K562 (cell line): Measurements from ENCODE around the gene BROX. TPM values are rescaled to one million over a fixed set of nuclear protein-coding genes. Genes with fewer than 3 reads are reported as not detected.

Experiments
- BRD9 ChIP-seq: fragments of 450-650 bp; IDR thresholded peaks from 2 replicates; pipeline ENCODE4 v1.6.1; 2018; ENCODE audit warnings: low read depth; ENCODE audit not compliant: partially characterized antibody
- CREM ChIP-seq: IDR thresholded peaks from 2 replicates; pipeline ENCODE4 v1.6.1; 2014; ENCODE audit warnings: antibody characterized with exemption, low read depth
- LCOR ChIP-seq: sonication (generic); formaldehyde crosslinking; IDR thresholded peaks from 2 replicates; pipeline ENCODE4 v1.8.0; 2022; ENCODE audit warnings: mild to moderate bottlenecking, missing genetic modification reagents
- LEF1 ChIP-seq: fragments of 450-650 bp; IDR thresholded peaks from 2 replicates; pipeline ENCODE4 v1.6.1; 2016; ENCODE audit warnings: mild to moderate bottlenecking
- PML ChIP-seq: IDR thresholded peaks from 2 replicates; pipeline ENCODE4 v1.6.1; 2012; ENCODE audit warnings: low read length, inconsistent platforms
- RNF2 ChIP-seq: sonication (generic); IDR thresholded peaks from 2 replicates; pipeline ENCODE4 v1.6.1; 2016
- TAF9B ChIP-seq: fragments of 450-650 bp; IDR thresholded peaks from 2 replicates; pipeline ENCODE4 v1.6.1; 2018; ENCODE audit warnings: mild to moderate bottlenecking; ENCODE audit not compliant: partially characterized antibody
- ZMIZ1 ChIP-seq, 2 experiments: fragments of 150-350 bp in 1 of 2; IDR thresholded peaks; 2 replicates each; pipeline ENCODE4 v1.6.1; 2012 to 2016; ENCODE audit warnings: low read depth in 2 of 2, low read length in 2 of 2, mild to moderate bottlenecking in 1 of 2, moderate library complexity in 1 of 2
- ZNF165 ChIP-seq: fragments of 250-450 bp; sonication (Bioruptor Pico); IDR thresholded peaks from 2 replicates; pipeline ENCODE4 v1.4.0; 2020; ENCODE audit warnings: borderline replicate concordance
- ZNF431 ChIP-seq: sonication (generic); formaldehyde crosslinking; IDR thresholded peaks from 2 replicates; pipeline ENCODE4 v1.8.0; 2022; ENCODE audit warnings: mild to moderate bottlenecking, missing genetic modification reagents
- ZNF512 ChIP-seq: IDR thresholded peaks from 2 replicates; pipeline ENCODE4 v1.6.1; 2016; ENCODE audit warnings: missing genetic modification characterization, missing compliant biosample characterization
- polyA plus RNA-seq, 8 experiments: library from polyadenylated mRNA; depleted of rRNA in 4 of 8; stranded (reverse) in 5 of 8; unstranded in 3 of 8; fragments of >200 nt; fragmentation: Nextera tagmentation in 2 of 8; fragmentation: Illumina TruSeq in 1 of 8; extraction: Ambion mirVana in 2 of 8; extraction: Trizol in 1 of 8; gene quantifications; 2 replicates each; pipeline versions ENCODE4 v1.2.1 to v1.2.3, GENCODE V29; 2011 to 2014; ENCODE audit warnings: inconsistent platforms in 1 of 8, missing spikeins in 1 of 8
- total RNA-seq, 7 experiments: library from RNA; depleted of rRNA in 6 of 7; stranded (reverse); fragments of >200 nt in 6 of 7; fragmentation: Illumina TruSeq in 2 of 7; extraction: Trizol in 2 of 7; gene quantifications; 2 replicates each; pipeline versions ENCODE4 v1.2.1 to v1.2.3, GENCODE V29; 2011 to 2021; ENCODE audit warnings: low replicate concordance in 1 of 7
- TF ChIP-seq, protein P1 (sequence below): fragments of 250-450 bp; sonication (Bioruptor Pico); IDR thresholded peaks from 2 replicates; pipeline ENCODE4 v1.4.0; 2020; ENCODE audit warnings: mild to moderate bottlenecking, moderate library complexity
- TF ChIP-seq, protein P2 (sequence below): sonication (generic); formaldehyde crosslinking; IDR thresholded peaks from 2 replicates; pipeline ENCODE4 v1.8.1; 2023; ENCODE audit warnings: missing genetic modification reagents, mild to moderate bottlenecking, borderline replicate concordance
- TF ChIP-seq, protein P3 (sequence below): sonication (generic); formaldehyde crosslinking; IDR thresholded peaks from 2 replicates; pipeline ENCODE4 v1.8.0; 2022; ENCODE audit warnings: missing genetic modification reagents, mild to moderate bottlenecking, borderline replicate concordance

Gene BROX
- total and polyA plus RNA-seq, 9 of the 15 experiments (the other 6 are each of a cell fraction or from before 2014, with no cell fraction given): 9.4 to 153 (median 45.1) TPM

DNA sequence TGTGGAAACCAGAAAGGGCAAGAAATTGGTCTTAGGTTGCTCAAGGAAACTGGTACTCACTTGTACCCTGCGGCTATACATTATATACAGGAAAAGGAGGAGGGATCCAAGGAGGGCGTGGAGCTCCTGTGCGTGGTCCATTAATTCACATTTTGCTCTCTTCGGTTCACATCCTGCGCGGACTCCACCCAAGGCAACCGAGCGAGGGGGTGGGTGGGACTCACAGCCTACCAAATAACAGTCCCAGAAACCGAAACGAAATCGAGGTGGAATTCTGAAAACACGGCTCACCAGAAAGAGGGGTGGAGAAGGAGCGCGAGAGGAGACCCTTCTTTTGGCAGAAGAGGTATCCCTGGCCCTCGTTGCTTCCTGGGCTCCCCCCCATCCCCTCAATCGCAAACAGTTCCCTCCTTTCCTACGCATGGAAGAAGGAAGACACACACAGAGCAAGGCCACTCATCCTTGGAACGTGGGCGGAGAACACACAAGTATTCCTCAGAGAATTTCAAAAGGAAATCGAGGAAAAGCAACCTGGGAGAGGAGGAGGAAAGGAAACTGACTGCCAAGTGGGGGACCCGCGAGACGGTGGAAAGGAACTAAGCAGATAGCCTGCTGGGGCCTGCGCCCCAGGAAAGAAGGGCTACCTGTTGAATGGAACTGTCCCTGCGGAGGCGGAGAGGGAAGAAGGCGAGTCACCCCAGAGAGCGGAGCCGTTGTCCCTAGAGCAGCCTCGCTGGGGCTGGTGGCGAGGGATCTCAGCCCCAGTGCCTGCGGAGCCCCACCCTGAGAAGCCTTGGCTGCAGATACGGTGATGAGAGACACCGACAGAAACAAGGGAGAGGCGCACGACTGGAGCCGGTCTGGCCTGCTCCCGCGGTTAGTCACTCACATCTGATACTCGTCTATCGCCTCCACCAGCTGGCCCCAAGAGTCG is 778 bp upstream of the BROX start (continued):
- TF ChIP-seq, protein P1, sequence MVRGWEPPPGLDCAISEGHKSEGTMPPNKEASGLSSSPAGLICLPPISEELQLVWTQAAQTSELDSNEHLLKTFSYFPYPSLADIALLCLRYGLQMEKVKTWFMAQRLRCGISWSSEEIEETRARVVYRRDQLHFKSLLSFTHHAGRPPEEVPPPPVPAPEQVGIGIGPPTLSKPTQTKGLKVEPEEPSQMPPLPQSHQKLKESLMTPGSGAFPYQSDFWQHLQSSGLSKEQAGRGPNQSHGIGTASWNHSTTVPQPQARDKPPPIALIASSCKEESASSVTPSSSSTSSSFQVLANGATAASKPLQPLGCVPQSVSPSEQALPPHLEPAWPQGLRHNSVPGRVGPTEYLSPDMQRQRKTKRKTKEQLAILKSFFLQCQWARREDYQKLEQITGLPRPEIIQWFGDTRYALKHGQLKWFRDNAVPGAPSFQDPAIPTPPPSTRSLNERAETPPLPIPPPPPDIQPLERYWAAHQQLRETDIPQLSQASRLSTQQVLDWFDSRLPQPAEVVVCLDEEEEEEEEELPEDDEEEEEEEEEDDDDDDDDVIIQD (CRISPR knock-in tag): no peak
- TF ChIP-seq ZNF431 (CRISPR knock-in tag): 0 out of 2 replicates have a peak, but pooled peaks have one; percentile 31
- TF ChIP-seq LCOR: peak; percentile 73
- TF ChIP-seq, protein P2, sequence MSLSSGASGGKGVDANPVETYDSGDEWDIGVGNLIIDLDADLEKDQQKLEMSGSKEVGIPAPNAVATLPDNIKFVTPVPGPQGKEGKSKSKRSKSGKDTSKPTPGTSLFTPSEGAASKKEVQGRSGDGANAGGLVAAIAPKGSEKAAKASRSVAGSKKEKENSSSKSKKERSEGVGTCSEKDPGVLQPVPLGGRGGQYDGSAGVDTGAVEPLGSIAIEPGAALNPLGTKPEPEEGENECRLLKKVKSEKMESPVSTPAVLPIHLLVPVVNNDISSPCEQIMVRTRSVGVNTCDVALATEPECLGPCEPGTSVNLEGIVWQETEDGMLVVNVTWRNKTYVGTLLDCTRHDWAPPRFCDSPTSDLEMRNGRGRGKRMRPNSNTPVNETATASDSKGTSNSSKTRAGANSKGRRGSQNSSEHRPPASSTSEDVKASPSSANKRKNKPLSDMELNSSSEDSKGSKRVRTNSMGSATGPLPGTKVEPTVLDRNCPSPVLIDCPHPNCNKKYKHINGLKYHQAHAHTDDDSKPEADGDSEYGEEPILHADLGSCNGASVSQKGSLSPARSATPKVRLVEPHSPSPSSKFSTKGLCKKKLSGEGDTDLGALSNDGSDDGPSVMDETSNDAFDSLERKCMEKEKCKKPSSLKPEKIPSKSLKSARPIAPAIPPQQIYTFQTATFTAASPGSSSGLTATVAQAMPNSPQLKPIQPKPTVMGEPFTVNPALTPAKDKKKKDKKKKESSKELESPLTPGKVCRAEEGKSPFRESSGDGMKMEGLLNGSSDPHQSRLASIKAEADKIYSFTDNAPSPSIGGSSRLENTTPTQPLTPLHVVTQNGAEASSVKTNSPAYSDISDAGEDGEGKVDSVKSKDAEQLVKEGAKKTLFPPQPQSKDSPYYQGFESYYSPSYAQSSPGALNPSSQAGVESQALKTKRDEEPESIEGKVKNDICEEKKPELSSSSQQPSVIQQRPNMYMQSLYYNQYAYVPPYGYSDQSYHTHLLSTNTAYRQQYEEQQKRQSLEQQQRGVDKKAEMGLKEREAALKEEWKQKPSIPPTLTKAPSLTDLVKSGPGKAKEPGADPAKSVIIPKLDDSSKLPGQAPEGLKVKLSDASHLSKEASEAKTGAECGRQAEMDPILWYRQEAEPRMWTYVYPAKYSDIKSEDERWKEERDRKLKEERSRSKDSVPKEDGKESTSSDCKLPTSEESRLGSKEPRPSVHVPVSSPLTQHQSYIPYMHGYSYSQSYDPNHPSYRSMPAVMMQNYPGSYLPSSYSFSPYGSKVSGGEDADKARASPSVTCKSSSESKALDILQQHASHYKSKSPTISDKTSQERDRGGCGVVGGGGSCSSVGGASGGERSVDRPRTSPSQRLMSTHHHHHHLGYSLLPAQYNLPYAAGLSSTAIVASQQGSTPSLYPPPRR (CRISPR knock-in tag): peak; percentile 38; the same call in 1 of the 2 replicates
- peak; percentile 75 for TF ChIP-seq CREM
- TF ChIP-seq, protein P3, sequence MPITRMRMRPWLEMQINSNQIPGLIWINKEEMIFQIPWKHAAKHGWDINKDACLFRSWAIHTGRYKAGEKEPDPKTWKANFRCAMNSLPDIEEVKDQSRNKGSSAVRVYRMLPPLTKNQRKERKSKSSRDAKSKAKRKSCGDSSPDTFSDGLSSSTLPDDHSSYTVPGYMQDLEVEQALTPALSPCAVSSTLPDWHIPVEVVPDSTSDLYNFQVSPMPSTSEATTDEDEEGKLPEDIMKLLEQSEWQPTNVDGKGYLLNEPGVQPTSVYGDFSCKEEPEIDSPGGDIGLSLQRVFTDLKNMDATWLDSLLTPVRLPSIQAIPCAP: no peak
- no peak for TF ChIP-seq PML
- peak; percentile 83 for TF ChIP-seq RNF2
- TF ChIP-seq BRD9: no peak
- peak; percentile 77 for TF ChIP-seq TAF9B
- no peak for TF ChIP-seq ZNF165 (CRISPR knock-in tag)
- peak in 1 of 2 experiments; percentile 80; a peak in 2 of 4 replicates for TF ChIP-seq ZMIZ1 (IDR thresholded peaks at IDR 0.05; ENCODE audit: low read depth in 2 of 2, low read length in 2 of 2)
- TF ChIP-seq LEF1: no peak
- peak; percentile 32; the same call in 1 of the 2 replicates for TF ChIP-seq ZNF512 (tag)
